Kidney (tissue), 14 donors: Measurements from ENCODE around the gene ZC3H7A. TPM values are rescaled to one million over a fixed set of nuclear protein-coding genes. Genes with fewer than 3 reads are reported as not detected.

ENCODE experiments used
- DNase-seq, 5 donors: peaks; one replicate each; pipeline ENCODE4 v3.0.0-alpha.2; 2013 to 2020
- FAIRE-seq: peaks from 2 replicates; lab custom pipeline; 2012; peaks lifted over from hg19 to GRCh38; lab: Jason Lieb, UNC
- H3K27ac ChIP-seq, 2 donors: one replicate each; pipeline ENCODE4 v1.7.0; 2013; ENCODE audit warnings: low read depth in 2 of 2, low read length in 2 of 2, inconsistent platforms in 1 of 2
- H3K27me3 ChIP-seq: one replicate; pipeline ENCODE4 v1.7.1; 2013; ENCODE audit warnings: low read length, inconsistent platforms; ENCODE audit not compliant: control insufficient read depth, insufficient read depth
- H3K36me3 ChIP-seq, 3 donors: one replicate each; pipeline versions ENCODE4 v1.7.0 to v1.7.1; 2013; ENCODE audit warnings: low read length in 3 of 3, control low read depth in 1 of 3, inconsistent platforms in 1 of 3; ENCODE audit not compliant: insufficient read depth in 3 of 3, control insufficient read depth in 2 of 3
- H3K4me1 ChIP-seq, 3 donors: one replicate each; pipeline versions ENCODE4 v1.7.0 to v1.7.1; 2013; ENCODE audit warnings: low read length in 3 of 3, inconsistent platforms in 1 of 3, low read depth in 1 of 3; ENCODE audit not compliant: control insufficient read depth in 2 of 3, insufficient read depth in 2 of 3
- H3K4me3 ChIP-seq, 3 donors: one replicate each; pipeline versions ENCODE4 v1.7.0 to v1.8.1; 2013; ENCODE audit warnings: low read length in 3 of 3, control low read depth in 1 of 3, inconsistent platforms in 1 of 3
- H3K9ac ChIP-seq, 3 donors: one replicate each; pipeline versions ENCODE4 v1.7.0 to v1.7.1; 2013; ENCODE audit warnings: low read length in 3 of 3, control low read depth in 1 of 3, inconsistent platforms in 1 of 3
- H3K9me3 ChIP-seq, 3 donors: one replicate each; pipeline versions ENCODE4 v1.7.0 to v1.7.1; 2013; ENCODE audit warnings: low read length in 3 of 3, control low read depth in 1 of 3, inconsistent platforms in 1 of 3; ENCODE audit not compliant: control insufficient read depth in 2 of 3, insufficient read depth in 1 of 3
- intact Hi-C: fragments of 100-400 bp; cut with DNase I; formaldehyde crosslinking; loops from one replicate; pipeline ENCODE4 v1.11.1; 2022
- polyA plus RNA-seq: library from polyadenylated mRNA; stranded (reverse); fragments of 350-450 nt; fragmentation: Illumina TruSeq; extraction: RNeasy Lipid Tissue Mini Kit (QIAGEN cat#74804); gene quantifications from one replicate; pipeline ENCODE4 v1.2.3, GENCODE V29; 2014; ENCODE audit warnings: low read depth, low replicate concordance; ENCODE audit not compliant: insufficient read depth
- total RNA-seq: library from RNA; stranded (reverse); fragmentation: NEBNext Ultra II Directional; extraction: Animal tissue kit (Norgen Biotek cat#: 25700); gene quantifications from one replicate; pipeline ENCODE4 v1.2.1, GENCODE V29; 2021
- TF ChIP-seq, protein P1 (sequence below): IDR thresholded peaks from 3 replicates; pipeline ENCODE4 v1.5.1; 2012; ENCODE audit warnings: mild to moderate bottlenecking, moderate library complexity, borderline replicate concordance; ENCODE audit not compliant: insufficient read depth; ENCODE audit errors: extremely low read depth
- donor health status: control.
- donor health status: control.
- donor health status: control.
- donor health status: control.
- donor health status: control.
- donor health status: DM: yes; HTN: yes; CAD: no.
- donor health status: Normal renal cell carcinoma (clear cell type).

The ZC3H7A gene
- total and polyA plus RNA-seq, 2 donors from 2014 or later: 23.8 to 59.5 TPM

- Histone ChIP-seq H3K4me1 (peaks cover 7 to 34% (median 18%) of the 10 kb centered on the region in 3 donors), H3K9me3 (no peaks in the 10 kb centered on the region), H3K36me3 (peaks cover 0 to 2% (median 0%) of the 10 kb centered on the region in 3 donors), H3K9ac (no peak overlapping the region), H3K27ac (peak overlapping the region; percentile 90 to 92), H3K4me3 (peak overlapping the region in 1 of 3 donors; percentile 26), H3K27me3 (no peaks in the 10 kb centered on the region)
- FAIRE-seq: no peak
- TF ChIP-seq, protein P1, sequence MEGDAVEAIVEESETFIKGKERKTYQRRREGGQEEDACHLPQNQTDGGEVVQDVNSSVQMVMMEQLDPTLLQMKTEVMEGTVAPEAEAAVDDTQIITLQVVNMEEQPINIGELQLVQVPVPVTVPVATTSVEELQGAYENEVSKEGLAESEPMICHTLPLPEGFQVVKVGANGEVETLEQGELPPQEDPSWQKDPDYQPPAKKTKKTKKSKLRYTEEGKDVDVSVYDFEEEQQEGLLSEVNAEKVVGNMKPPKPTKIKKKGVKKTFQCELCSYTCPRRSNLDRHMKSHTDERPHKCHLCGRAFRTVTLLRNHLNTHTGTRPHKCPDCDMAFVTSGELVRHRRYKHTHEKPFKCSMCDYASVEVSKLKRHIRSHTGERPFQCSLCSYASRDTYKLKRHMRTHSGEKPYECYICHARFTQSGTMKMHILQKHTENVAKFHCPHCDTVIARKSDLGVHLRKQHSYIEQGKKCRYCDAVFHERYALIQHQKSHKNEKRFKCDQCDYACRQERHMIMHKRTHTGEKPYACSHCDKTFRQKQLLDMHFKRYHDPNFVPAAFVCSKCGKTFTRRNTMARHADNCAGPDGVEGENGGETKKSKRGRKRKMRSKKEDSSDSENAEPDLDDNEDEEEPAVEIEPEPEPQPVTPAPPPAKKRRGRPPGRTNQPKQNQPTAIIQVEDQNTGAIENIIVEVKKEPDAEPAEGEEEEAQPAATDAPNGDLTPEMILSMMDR: no peak
- intact Hi-C loops: no loop called here
- peak in 1 of 5 donors; percentile 34 for DNase-seq
Observed at GRCh38 chr16:11784038-11784369, 13.1 kb downstream of the ZC3H7A start.

DNA sequence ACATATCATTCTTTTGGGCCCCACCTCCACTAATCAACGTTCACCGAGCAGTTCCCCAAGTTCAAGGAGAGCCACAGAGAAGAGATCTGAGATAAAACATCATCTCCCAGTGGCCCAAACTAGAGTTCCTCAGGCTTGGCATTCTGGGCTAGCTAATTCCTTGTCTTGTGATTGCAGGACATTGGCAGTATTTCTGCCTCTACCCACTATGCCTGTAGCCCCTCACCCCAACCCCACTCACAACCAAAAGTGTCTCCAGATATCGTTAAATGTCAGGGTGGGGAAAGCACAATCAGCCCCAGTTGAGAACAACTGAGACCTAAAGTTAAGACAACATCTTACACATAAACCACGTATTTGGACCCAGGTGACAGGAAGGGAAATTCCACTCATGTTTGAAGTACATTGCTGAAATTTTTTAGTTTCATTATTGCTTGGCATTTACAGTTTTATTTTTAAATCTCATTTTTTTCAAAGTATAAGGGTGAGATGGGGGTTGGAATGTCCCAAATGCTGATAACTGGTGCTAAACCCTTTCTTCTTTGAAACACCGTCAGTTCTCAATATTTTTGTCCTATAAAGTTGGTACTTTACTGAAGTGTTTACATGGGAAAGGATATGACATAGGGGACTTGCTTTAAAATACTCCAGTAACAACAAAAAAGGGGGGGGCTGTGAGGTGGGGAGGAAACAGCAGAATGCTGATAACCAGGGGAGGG, 13.6 kb downstream of the ZC3H7A start:
- H3K27ac ChIP-seq: peak overlapping the region; percentile 90 to 92
- H3K9ac ChIP-seq: peak overlapping the region in 1 of 3 donors; percentile 70
- intact Hi-C loops: no loop called here
- DNase-seq: peak in 2 of 5 donors; percentile 8 to 38
- H3K27me3 ChIP-seq: no peaks in the 10 kb centered on the region
- no peaks in the 10 kb centered on the region for H3K9me3 ChIP-seq
- H3K4me1 ChIP-seq: peaks cover 7 to 34% (median 16%) of the 10 kb centered on the region in 3 donors
- TF ChIP-seq, protein P1: no peak
- no peak for FAIRE-seq
- H3K36me3 ChIP-seq: peaks cover 0 to 2% (median 0%) of the 10 kb centered on the region in 3 donors
- peak overlapping the region in 2 of 3 donors; percentile 25 to 26 for H3K4me3 ChIP-seq

GRCh38 chr16:11781773-11782172, 15.3 kb downstream of the ZC3H7A start:
- Histone ChIP-seq H3K4me3 (no peak overlapping the region), H3K27ac (peak overlapping the region in 1 of 2 donors; percentile 39), H3K9ac (peak overlapping the region in 2 of 3 donors; percentile 0 to 39), H3K27me3 (no peaks in the 10 kb centered on the region), H3K4me1 (peaks cover 7 to 30% (median 16%) of the 10 kb centered on the region in 3 donors), H3K36me3 (peaks cover 0 to 7% (median 4%) of the 10 kb centered on the region in 3 donors), H3K9me3 (no peaks in the 10 kb centered on the region)
- DNase-seq: no peak
- FAIRE-seq: no peak
- TF ChIP-seq, protein P1: no peak
- intact Hi-C loops: no loop called here
